Panc1 (cell line): ENCODE measurements around the gene EPN1. TPM values are rescaled to one million over a fixed set of nuclear protein-coding genes. Genes with fewer than 3 reads are reported as not detected.
A peak's percentile ranks its signal among the peaks of the same experiment; 100 is the strongest.

Experiments used
- ATAC-seq: fragments of 200-7000 bp; cut with Tn5 transposase; 2 replicates; pipeline ENCODE4 v1.9.1; 2020; ENCODE audit warnings: mild to moderate bottlenecking, moderate library complexity
- BruUV-seq: library from RNA; stranded (reverse); fragments of 400-500 nt; replicated peaks from 2 replicates; lab custom pipeline; 2021; lab: Mats Ljungman, UMichigan
- CTCF ChIA-PET: fragments of 300-600 bp; sonication (Branson Sonifier 250); formaldehyde crosslinking; loops from one replicate; lab custom pipeline; 2022; ENCODE audit warnings: antibody characterized with exemption; lab: Charles Lee
- POLR2A ChIA-PET: fragments of 300-600 bp; sonication (Branson Sonifier 250); formaldehyde crosslinking; loops from one replicate; lab custom pipeline; 2022; ENCODE audit warnings: antibody characterized with exemption; lab: Charles Lee
- DNase-seq: peaks from one replicate; pipeline ENCODE4 v3.0.0-alpha.2; 2010; ENCODE audit warnings: low read depth, low spot score
- H3K27ac ChIP-seq: 2 replicates; pipeline ENCODE4 v1.5.1; 2011; ENCODE audit warnings: mild to moderate bottlenecking, low read length, inconsistent platforms
- H3K27me3 ChIP-seq: fragments of 200-500 bp; sonication (Bioruptor generic); 2 replicates; pipeline ENCODE4 v1.6.0; 2014; ENCODE audit warnings: low read length, inconsistent platforms; ENCODE audit not compliant: control insufficient read depth, insufficient read depth
- H3K36me3 ChIP-seq: fragments of 200-500 bp; sonication (Bioruptor generic); 2 replicates; pipeline ENCODE4 v1.5.1; 2014; ENCODE audit warnings: inconsistent platforms, mild to moderate bottlenecking, low read length, moderate library complexity; ENCODE audit not compliant: control insufficient read depth, insufficient read depth
- H3K4me1 ChIP-seq: 2 replicates; pipeline ENCODE4 v1.5.1; 2011; ENCODE audit warnings: inconsistent platforms, mild to moderate bottlenecking, low read length, moderate library complexity; ENCODE audit not compliant: control insufficient read depth, insufficient read depth
- H3K4me3 ChIP-seq, 2 experiments: 2 replicates each; pipeline ENCODE4 v1.5.1; 2011 to 2012; ENCODE audit warnings: low read depth in 2 of 2, low read length in 2 of 2, mild to moderate bottlenecking in 2 of 2, inconsistent platforms in 1 of 2, moderate library complexity in 1 of 2
- H3K9me3 ChIP-seq: fragments of 200-500 bp; sonication (Bioruptor generic); 2 replicates; pipeline ENCODE4 v1.5.1; 2014; ENCODE audit warnings: low read depth, mild to moderate bottlenecking, inconsistent platforms, low read length, moderate library complexity; ENCODE audit not compliant: control insufficient read depth, insufficient read depth
- POLR2AphosphoS5 ChIP-seq: IDR thresholded peaks from 2 replicates; pipeline ENCODE4 v1.6.1; 2012; ENCODE audit warnings: mild to moderate bottlenecking, low read depth, low read length, moderate library complexity
- SIN3A ChIP-seq: IDR thresholded peaks from 2 replicates; pipeline ENCODE4 v1.6.1; 2012; ENCODE audit warnings: low read depth, mild to moderate bottlenecking, low read length, moderate library complexity, borderline replicate concordance; ENCODE audit not compliant: insufficient read depth
- TCF7L2 ChIP-seq: IDR thresholded peaks from 2 replicates; pipeline ENCODE4 v1.6.1; 2011; ENCODE audit warnings: mild to moderate bottlenecking, low read depth, low read length, inconsistent platforms
- in situ Hi-C: cut with HindIII; loops from 2 replicates; pipeline ENCODE4 v1.10.0; 2016; ENCODE audit warnings: low sequenced_read_pairs, low pct_unique_long_range_greater_than_20kb
- intact Hi-C: fragments of 100-400 bp; cut with micrococcal nuclease; formaldehyde crosslinking; loops from one replicate; pipeline ENCODE4 v1.10.0; 2022; ENCODE audit not compliant: unreplicated experiment
- total RNA-seq: library from RNA; stranded (reverse); gene quantifications from one replicate; pipeline ENCODE4 v1.2.1, GENCODE V29; 2021; ENCODE audit not compliant: unreplicated experiment
- TF ChIP-seq, protein P1 (sequence below): fragments of 450-650 bp; IDR thresholded peaks from 2 replicates; pipeline ENCODE4 v1.5.1; 2017; ENCODE audit warnings: mild to moderate bottlenecking
- TF ChIP-seq, protein P2 (sequence below), 2 experiments: IDR thresholded peaks; 2 replicates each; pipeline ENCODE4 v1.6.1; 2011 to 2012; ENCODE audit warnings: low read depth in 2 of 2, control low read depth in 1 of 2, low read length in 1 of 2, mild to moderate bottlenecking in 1 of 2, moderate library complexity in 1 of 2; ENCODE audit not compliant: insufficient read depth in 1 of 2

The EPN1 gene
- total RNA-seq, 1 experiment from 2014 or later = 361 TPM

DNA sequence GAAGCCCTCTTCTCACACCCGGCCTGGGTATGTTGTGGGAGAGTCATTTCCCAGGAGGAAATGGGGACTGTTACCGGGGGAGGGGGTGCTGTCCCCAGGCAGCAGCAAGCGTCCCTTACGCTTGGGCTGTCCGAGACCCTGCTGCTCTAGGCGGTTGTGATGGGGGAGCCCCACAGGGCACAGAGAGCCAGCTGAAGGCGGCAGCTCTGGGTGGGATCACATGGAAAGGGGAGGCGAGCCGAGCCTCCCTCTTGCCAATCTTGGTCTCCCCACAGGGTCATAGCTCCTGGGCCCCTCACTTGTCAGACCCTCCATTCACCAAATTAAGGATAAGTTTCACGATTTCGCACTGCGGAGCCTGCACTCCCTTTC is 22.0 kb downstream of the EPN1 start:
- no peaks in the 10 kb centered on the region for H3K4me1 ChIP-seq
- ChIA-PET POLR2A (no interaction called here), CTCF (interaction anchor here (0.5 kb wide), 1 partner anchor 203 kb away, joined by 5 read pairs; no protein-coding TSS in a partner anchor)
- intact Hi-C loops = no loop called here
- H3K27me3 ChIP-seq = no peaks in the 10 kb centered on the region
- DNase-seq = no peak
- in situ Hi-C loops = no loop called here
- no peak overlapping the region for H3K27ac ChIP-seq
- H3K36me3 ChIP-seq = peaks cover 5% of the 10 kb centered on the region
- TF ChIP-seq, protein P1, sequence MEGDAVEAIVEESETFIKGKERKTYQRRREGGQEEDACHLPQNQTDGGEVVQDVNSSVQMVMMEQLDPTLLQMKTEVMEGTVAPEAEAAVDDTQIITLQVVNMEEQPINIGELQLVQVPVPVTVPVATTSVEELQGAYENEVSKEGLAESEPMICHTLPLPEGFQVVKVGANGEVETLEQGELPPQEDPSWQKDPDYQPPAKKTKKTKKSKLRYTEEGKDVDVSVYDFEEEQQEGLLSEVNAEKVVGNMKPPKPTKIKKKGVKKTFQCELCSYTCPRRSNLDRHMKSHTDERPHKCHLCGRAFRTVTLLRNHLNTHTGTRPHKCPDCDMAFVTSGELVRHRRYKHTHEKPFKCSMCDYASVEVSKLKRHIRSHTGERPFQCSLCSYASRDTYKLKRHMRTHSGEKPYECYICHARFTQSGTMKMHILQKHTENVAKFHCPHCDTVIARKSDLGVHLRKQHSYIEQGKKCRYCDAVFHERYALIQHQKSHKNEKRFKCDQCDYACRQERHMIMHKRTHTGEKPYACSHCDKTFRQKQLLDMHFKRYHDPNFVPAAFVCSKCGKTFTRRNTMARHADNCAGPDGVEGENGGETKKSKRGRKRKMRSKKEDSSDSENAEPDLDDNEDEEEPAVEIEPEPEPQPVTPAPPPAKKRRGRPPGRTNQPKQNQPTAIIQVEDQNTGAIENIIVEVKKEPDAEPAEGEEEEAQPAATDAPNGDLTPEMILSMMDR = no peak
- TF ChIP-seq SIN3A = no peak
- TF ChIP-seq TCF7L2 = no peak
- no peak for TF ChIP-seq POLR2AphosphoS5
- TF ChIP-seq, protein P2, sequence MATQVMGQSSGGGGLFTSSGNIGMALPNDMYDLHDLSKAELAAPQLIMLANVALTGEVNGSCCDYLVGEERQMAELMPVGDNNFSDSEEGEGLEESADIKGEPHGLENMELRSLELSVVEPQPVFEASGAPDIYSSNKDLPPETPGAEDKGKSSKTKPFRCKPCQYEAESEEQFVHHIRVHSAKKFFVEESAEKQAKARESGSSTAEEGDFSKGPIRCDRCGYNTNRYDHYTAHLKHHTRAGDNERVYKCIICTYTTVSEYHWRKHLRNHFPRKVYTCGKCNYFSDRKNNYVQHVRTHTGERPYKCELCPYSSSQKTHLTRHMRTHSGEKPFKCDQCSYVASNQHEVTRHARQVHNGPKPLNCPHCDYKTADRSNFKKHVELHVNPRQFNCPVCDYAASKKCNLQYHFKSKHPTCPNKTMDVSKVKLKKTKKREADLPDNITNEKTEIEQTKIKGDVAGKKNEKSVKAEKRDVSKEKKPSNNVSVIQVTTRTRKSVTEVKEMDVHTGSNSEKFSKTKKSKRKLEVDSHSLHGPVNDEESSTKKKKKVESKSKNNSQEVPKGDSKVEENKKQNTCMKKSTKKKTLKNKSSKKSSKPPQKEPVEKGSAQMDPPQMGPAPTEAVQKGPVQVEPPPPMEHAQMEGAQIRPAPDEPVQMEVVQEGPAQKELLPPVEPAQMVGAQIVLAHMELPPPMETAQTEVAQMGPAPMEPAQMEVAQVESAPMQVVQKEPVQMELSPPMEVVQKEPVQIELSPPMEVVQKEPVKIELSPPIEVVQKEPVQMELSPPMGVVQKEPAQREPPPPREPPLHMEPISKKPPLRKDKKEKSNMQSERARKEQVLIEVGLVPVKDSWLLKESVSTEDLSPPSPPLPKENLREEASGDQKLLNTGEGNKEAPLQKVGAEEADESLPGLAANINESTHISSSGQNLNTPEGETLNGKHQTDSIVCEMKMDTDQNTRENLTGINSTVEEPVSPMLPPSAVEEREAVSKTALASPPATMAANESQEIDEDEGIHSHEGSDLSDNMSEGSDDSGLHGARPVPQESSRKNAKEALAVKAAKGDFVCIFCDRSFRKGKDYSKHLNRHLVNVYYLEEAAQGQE (IDR thresholded peaks at IDR 0.05; ENCODE audit: insufficient read depth in 1 of 2, low read depth in 2 of 2, low read length in 1 of 2) = no peak
- BruUV-seq = no TSS peak
- no peak overlapping the region for H3K4me3 ChIP-seq
- ATAC-seq = no peak
- no peaks in the 10 kb centered on the region for H3K9me3 ChIP-seq

DNA sequence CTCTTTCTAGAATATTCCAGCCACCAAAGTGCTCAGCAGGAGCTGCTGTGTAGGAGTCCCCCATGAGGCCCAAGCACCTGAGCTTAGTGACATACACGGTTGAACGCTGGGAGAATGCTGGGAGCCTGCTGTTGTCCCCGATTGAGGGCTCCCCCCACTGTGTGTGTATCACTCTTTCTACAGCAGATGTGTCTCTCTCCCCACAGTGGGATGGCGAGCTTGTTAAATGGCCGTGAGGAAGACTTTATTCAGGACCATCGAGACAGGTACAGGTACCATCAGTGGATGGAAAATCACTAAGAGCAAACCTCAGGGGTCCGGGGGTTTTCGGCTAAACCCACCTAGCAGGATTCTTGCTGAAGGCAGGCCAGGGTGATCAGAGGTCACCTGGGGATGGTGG is 22.7 kb downstream of the EPN1 start:
- Histone ChIP-seq H3K4me1 (no peaks in the 10 kb centered on the region), H3K4me3 (no peak overlapping the region), H3K36me3 (peaks cover 5% of the 10 kb centered on the region), H3K9me3 (no peaks in the 10 kb centered on the region), H3K27me3 (no peaks in the 10 kb centered on the region), H3K27ac (no peak overlapping the region)
- TF ChIP-seq POLR2AphosphoS5 (no peak), SIN3A (no peak), TCF7L2 (no peak)
- TF ChIP-seq, protein P2 (IDR thresholded peaks at IDR 0.05; ENCODE audit: insufficient read depth in 1 of 2, low read depth in 2 of 2, low read length in 1 of 2) = no peak
- TF ChIP-seq, protein P1 = no peak
- TSS peak; percentile 53 for BruUV-seq
- ATAC-seq (no peak), DNase-seq (no peak)
- intact Hi-C loops = no loop called here
- CTCF ChIA-PET = interaction anchor here (0.5 kb wide), 1 partner anchor 204 kb away, joined by 5 read pairs; no protein-coding TSS in a partner anchor
- in situ Hi-C loops = no loop called here
- POLR2A ChIA-PET = no interaction called here
